ENCODE results near the gene COL1A2.

The COL1A2 gene

GRCh38 chr7:94409200-94409948 lies 14.7 kb downstream of the COL1A2 start:
- H3K27ac Mint-ChIP-seq: no peak overlapping the region
- H3K36me3 Mint-ChIP-seq (ENCODE audit: low read depth): no peaks in the 10 kb centered on the region
- H3K9me3 Mint-ChIP-seq: no peaks in the 10 kb centered on the region
- H3K27me3 Mint-ChIP-seq (ENCODE audit: low read depth): no peaks in the 10 kb centered on the region
- no peak for DNase-seq (ENCODE audit: low spot score)
- H3K4me1 Mint-ChIP-seq (ENCODE audit: low read depth): no peaks in the 10 kb centered on the region
- H3K4me3 Mint-ChIP-seq: no peak overlapping the region

- no peaks in the 10 kb centered on the region for H3K4me1 Mint-ChIP-seq (ENCODE audit: low read depth)
- no peaks in the 10 kb centered on the region for H3K36me3 Mint-ChIP-seq (ENCODE audit: low read depth)
- H3K4me3 Mint-ChIP-seq: no peak overlapping the region
- H3K27me3 Mint-ChIP-seq (ENCODE audit: low read depth): no peaks in the 10 kb centered on the region
- H3K9me3 Mint-ChIP-seq: no peaks in the 10 kb centered on the region
- DNase-seq (ENCODE audit: low spot score): no peak
- H3K27ac Mint-ChIP-seq: no peak overlapping the region
These were observed 15.9 kb downstream of the COL1A2 start for GRCh38 chr7:94410413-94411187.

- Mint-ChIP-seq H3K27me3 (ENCODE audit: low read depth) (no peaks in the 10 kb centered on the region), H3K4me3 (no peak overlapping the region), H3K9me3 (no peaks in the 10 kb centered on the region), H3K4me1 (ENCODE audit: low read depth) (no peaks in the 10 kb centered on the region), H3K36me3 (ENCODE audit: low read depth) (no peaks in the 10 kb centered on the region), H3K27ac (no peak overlapping the region)
- DNase-seq (ENCODE audit: low spot score): no peak
These were observed 16.4 kb downstream of the COL1A2 start for GRCh38 chr7:94411188-94411466.

- Mint-ChIP-seq H3K27ac (no peak overlapping the region), H3K9me3 (no peaks in the 10 kb centered on the region), H3K4me1 (ENCODE audit: low read depth) (no peaks in the 10 kb centered on the region), H3K36me3 (ENCODE audit: low read depth) (no peaks in the 10 kb centered on the region), H3K27me3 (ENCODE audit: low read depth) (no peaks in the 10 kb centered on the region), H3K4me3 (no peak overlapping the region)
- no peak for DNase-seq (ENCODE audit: low spot score)
These were observed 18.1 kb downstream of the COL1A2 start for GRCh38 chr7:94412762-94413322.

GRCh38 chr7:94414481-94414880 lies 19.8 kb downstream of the COL1A2 start:
- Mint-ChIP-seq H3K36me3 (ENCODE audit: low read depth) (no peaks in the 10 kb centered on the region), H3K27ac (no peak overlapping the region), H3K9me3 (no peaks in the 10 kb centered on the region), H3K4me3 (no peak overlapping the region), H3K27me3 (ENCODE audit: low read depth) (no peaks in the 10 kb centered on the region), H3K4me1 (ENCODE audit: low read depth) (no peaks in the 10 kb centered on the region)
- no peak for DNase-seq (ENCODE audit: low spot score)

- no peak for DNase-seq (ENCODE audit: low spot score)
- no peak overlapping the region for H3K4me3 Mint-ChIP-seq
- no peak overlapping the region for H3K27ac Mint-ChIP-seq
- no peaks in the 10 kb centered on the region for H3K9me3 Mint-ChIP-seq
- H3K4me1 Mint-ChIP-seq (ENCODE audit: low read depth): no peaks in the 10 kb centered on the region
- H3K27me3 Mint-ChIP-seq (ENCODE audit: low read depth): no peaks in the 10 kb centered on the region
- H3K36me3 Mint-ChIP-seq (ENCODE audit: low read depth): no peaks in the 10 kb centered on the region
These were observed 20.3 kb downstream of the COL1A2 start for GRCh38 chr7:94414980-94415379.

GRCh38 chr7:94417306-94417705 lies 22.6 kb downstream of the COL1A2 start:
- no peaks in the 10 kb centered on the region for H3K27me3 Mint-ChIP-seq (ENCODE audit: low read depth)
- DNase-seq (ENCODE audit: low spot score): no peak

GRCh38 chr7:94417901-94418300 lies 23.2 kb downstream of the COL1A2 start:
- Mint-ChIP-seq H3K27ac (no peak overlapping the region), H3K27me3 (ENCODE audit: low read depth) (no peaks in the 10 kb centered on the region), H3K4me3 (no peak overlapping the region), H3K4me1 (ENCODE audit: low read depth) (no peaks in the 10 kb centered on the region), H3K9me3 (no peaks in the 10 kb centered on the region), H3K36me3 (ENCODE audit: low read depth) (no peaks in the 10 kb centered on the region)
- DNase-seq (ENCODE audit: low spot score): no peak

More at GRCh38 chr7:94417306-94417705, 22.6 kb downstream of the COL1A2 start:
- Mint-ChIP-seq H3K4me1 (ENCODE audit: low read depth) (no peaks in the 10 kb centered on the region), H3K4me3 (no peak overlapping the region), H3K36me3 (ENCODE audit: low read depth) (no peaks in the 10 kb centered on the region), H3K27ac (no peak overlapping the region), H3K9me3 (no peaks in the 10 kb centered on the region)

- H3K27me3 Mint-ChIP-seq (ENCODE audit: low read depth): no peaks in the 10 kb centered on the region
- H3K4me1 Mint-ChIP-seq (ENCODE audit: low read depth): no peaks in the 10 kb centered on the region
- H3K36me3 Mint-ChIP-seq (ENCODE audit: low read depth): no peaks in the 10 kb centered on the region
- no peak overlapping the region for H3K27ac Mint-ChIP-seq
- H3K9me3 Mint-ChIP-seq: no peaks in the 10 kb centered on the region
- DNase-seq (ENCODE audit: low spot score): no peak
- H3K4me3 Mint-ChIP-seq: no peak overlapping the region
These were observed 24.2 kb downstream of the COL1A2 start for GRCh38 chr7:94418851-94419250.

GRCh38 chr7:94420328-94420727 lies 25.6 kb downstream of the COL1A2 start:
- no peak for DNase-seq (ENCODE audit: low spot score)
- Mint-ChIP-seq H3K27me3 (ENCODE audit: low read depth) (no peaks in the 10 kb centered on the region), H3K9me3 (no peaks in the 10 kb centered on the region), H3K4me3 (no peak overlapping the region), H3K4me1 (ENCODE audit: low read depth) (no peaks in the 10 kb centered on the region), H3K36me3 (ENCODE audit: low read depth) (no peaks in the 10 kb centered on the region), H3K27ac (no peak overlapping the region)

GRCh38 chr7:94421681-94422080 lies 27.0 kb downstream of the COL1A2 start:
- no peaks in the 10 kb centered on the region for H3K36me3 Mint-ChIP-seq (ENCODE audit: low read depth)
- no peak overlapping the region for H3K27ac Mint-ChIP-seq
- no peak for DNase-seq (ENCODE audit: low spot score)
- no peaks in the 10 kb centered on the region for H3K4me1 Mint-ChIP-seq (ENCODE audit: low read depth)
- no peaks in the 10 kb centered on the region for H3K9me3 Mint-ChIP-seq
- no peaks in the 10 kb centered on the region for H3K27me3 Mint-ChIP-seq (ENCODE audit: low read depth)
- no peak overlapping the region for H3K4me3 Mint-ChIP-seq

GRCh38 chr7:94422136-94422535 lies 27.4 kb downstream of the COL1A2 start:
- no peak for DNase-seq (ENCODE audit: low spot score)
- no peaks in the 10 kb centered on the region for H3K36me3 Mint-ChIP-seq (ENCODE audit: low read depth)
- no peaks in the 10 kb centered on the region for H3K27me3 Mint-ChIP-seq (ENCODE audit: low read depth)
- H3K9me3 Mint-ChIP-seq: no peaks in the 10 kb centered on the region
- no peaks in the 10 kb centered on the region for H3K4me1 Mint-ChIP-seq (ENCODE audit: low read depth)
- no peak overlapping the region for H3K4me3 Mint-ChIP-seq
- no peak overlapping the region for H3K27ac Mint-ChIP-seq

- H3K4me3 Mint-ChIP-seq: no peak overlapping the region
- no peaks in the 10 kb centered on the region for H3K9me3 Mint-ChIP-seq
- H3K27me3 Mint-ChIP-seq (ENCODE audit: low read depth): no peaks in the 10 kb centered on the region
- H3K4me1 Mint-ChIP-seq (ENCODE audit: low read depth): no peaks in the 10 kb centered on the region
- no peak overlapping the region for H3K27ac Mint-ChIP-seq
- H3K36me3 Mint-ChIP-seq (ENCODE audit: low read depth): no peaks in the 10 kb centered on the region
- no peak for DNase-seq (ENCODE audit: low spot score)
These were observed 28.2 kb downstream of the COL1A2 start for GRCh38 chr7:94422827-94423460.

All from T-helper 2 cell treated with Interferon-gamma antibody and Interleukin-4, amounts not matched to agents 5 μg/mL and 100 μg/mL, for 36 hours (primary cell).